Peyer's patch (tissue), 4 donors: ENCODE data around the gene AGBL4. TPM values are rescaled to one million over a fixed set of nuclear protein-coding genes. Genes with fewer than 3 reads are reported as not detected.

ENCODE experiments used
- DNase-seq, 3 donors: peaks; one replicate each; pipeline ENCODE4 v3.0.0-alpha.2; 2017 to 2019
- H3K27ac ChIP-seq, 4 donors: fragments of 200-600 bp; sonication (generic); one replicate each; pipeline ENCODE4 v1.5.1; 2016 to 2019
- H3K27me3 ChIP-seq, 2 donors: fragments of 200-600 bp; sonication (generic); one replicate each; pipeline ENCODE4 v1.5.1; 2019
- H3K36me3 ChIP-seq, 3 donors: fragments of 200-600 bp; sonication (generic); one replicate each; pipeline ENCODE4 v1.5.1; 2016 to 2019
- H3K4me1 ChIP-seq, 4 donors: fragments of 200-600 bp; sonication (generic); one replicate each; pipeline ENCODE4 v1.5.1; 2016 to 2019
- H3K4me3 ChIP-seq, 4 donors: fragments of 200-600 bp; sonication (generic); 1 replicate in 3 of 4; 2 replicates in 1 of 4; pipeline ENCODE4 v1.5.1; 2016 to 2019; ENCODE audit warnings: mild to moderate bottlenecking in 1 of 4
- H3K9me3 ChIP-seq, 4 donors: fragments of 200-600 bp; sonication (generic); one replicate each; pipeline ENCODE4 v1.5.1; 2016 to 2019; ENCODE audit warnings: mild to moderate bottlenecking in 1 of 4
- CTCF ChIP-seq, 6 experiments: fragments of 450-650 bp in 4 of 6; fragments of 200-600 bp in 2 of 6; sonication (generic) in 1 of 6; IDR thresholded peaks; one replicate each; pipeline ENCODE4 v1.5.1; 2017 to 2019; ENCODE audit warnings: antibody characterized with exemption in 6 of 6, mild to moderate bottlenecking in 3 of 6, moderate library complexity in 1 of 6
- POLR2A ChIP-seq, 2 donors: fragments of 450-650 bp; IDR thresholded peaks; one replicate each; pipeline ENCODE4 v1.5.1; 2017; ENCODE audit warnings: antibody characterized with exemption in 2 of 2, mild to moderate bottlenecking in 2 of 2, moderate library complexity in 2 of 2
- total RNA-seq, 4 donors: library from RNA; depleted of rRNA; stranded (reverse); fragments of >200 nt; gene quantifications; one replicate each; pipeline ENCODE4 v1.1.0, GENCODE V29; 2016

AGBL4 gene
- total RNA-seq, 4 donors from 2014 or later: 2.5 TPM; not detected in 3

GRCh38 chr1:49098866-49099265 lies 924.9 kb downstream of the AGBL4 start:
- no peak overlapping the region for H3K4me3 ChIP-seq
- no peaks in the 10 kb centered on the region for H3K9me3 ChIP-seq
- no peaks in the 10 kb centered on the region for H3K27me3 ChIP-seq
- DNase-seq: no peak
- H3K4me1 ChIP-seq: no peaks in the 10 kb centered on the region
- no peaks in the 10 kb centered on the region for H3K36me3 ChIP-seq
- no peak overlapping the region for H3K27ac ChIP-seq
- TF ChIP-seq POLR2A (IDR thresholded peaks at IDR 0.05): no peak
- TF ChIP-seq CTCF (IDR thresholded peaks at IDR 0.05): no peak

- DNase-seq: no peak
- no peak overlapping the region for H3K27ac ChIP-seq
- H3K4me1 ChIP-seq: no peaks in the 10 kb centered on the region
- TF ChIP-seq CTCF (IDR thresholded peaks at IDR 0.05): no peak
- TF ChIP-seq POLR2A (IDR thresholded peaks at IDR 0.05): no peak
- H3K27me3 ChIP-seq: no peaks in the 10 kb centered on the region
- H3K36me3 ChIP-seq: no peaks in the 10 kb centered on the region
- no peaks in the 10 kb centered on the region for H3K9me3 ChIP-seq
- H3K4me3 ChIP-seq: no peak overlapping the region
Observed at GRCh38 chr1:49086327-49086726, 937.4 kb downstream of the AGBL4 start.

GRCh38 chr1:49085079-49085478 lies 938.7 kb downstream of the AGBL4 start:
- Histone ChIP-seq H3K4me3 (no peak overlapping the region), H3K4me1 (no peaks in the 10 kb centered on the region), H3K27me3 (no peaks in the 10 kb centered on the region), H3K27ac (no peak overlapping the region), H3K9me3 (no peaks in the 10 kb centered on the region), H3K36me3 (no peaks in the 10 kb centered on the region)
- TF ChIP-seq CTCF (IDR thresholded peaks at IDR 0.05) (no peak), POLR2A (IDR thresholded peaks at IDR 0.05) (no peak)
- DNase-seq: no peak

GRCh38 chr1:49060766-49061165 lies 963.0 kb downstream of the AGBL4 start:
- TF ChIP-seq CTCF (IDR thresholded peaks at IDR 0.05) (no peak), POLR2A (IDR thresholded peaks at IDR 0.05) (no peak)
- Histone ChIP-seq H3K4me1 (no peaks in the 10 kb centered on the region), H3K27me3 (no peaks in the 10 kb centered on the region), H3K27ac (no peak overlapping the region), H3K36me3 (no peaks in the 10 kb centered on the region), H3K9me3 (no peaks in the 10 kb centered on the region), H3K4me3 (no peak overlapping the region)
- DNase-seq: no peak

GRCh38 chr1:49059087-49059486 lies 964.7 kb downstream of the AGBL4 start:
- Histone ChIP-seq H3K9me3 (no peaks in the 10 kb centered on the region), H3K27me3 (no peaks in the 10 kb centered on the region), H3K27ac (no peak overlapping the region), H3K4me3 (no peak overlapping the region), H3K4me1 (no peaks in the 10 kb centered on the region), H3K36me3 (no peaks in the 10 kb centered on the region)
- no peak for TF ChIP-seq POLR2A (IDR thresholded peaks at IDR 0.05)
- TF ChIP-seq CTCF (IDR thresholded peaks at IDR 0.05): no peak
- DNase-seq: no peak

- no peak for DNase-seq
- no peaks in the 10 kb centered on the region for H3K36me3 ChIP-seq
- no peak overlapping the region for H3K4me3 ChIP-seq
- no peaks in the 10 kb centered on the region for H3K9me3 ChIP-seq
- H3K27me3 ChIP-seq: no peaks in the 10 kb centered on the region
- no peaks in the 10 kb centered on the region for H3K4me1 ChIP-seq
- TF ChIP-seq CTCF (IDR thresholded peaks at IDR 0.05) (no peak), POLR2A (IDR thresholded peaks at IDR 0.05) (no peak)
- H3K27ac ChIP-seq: no peak overlapping the region
Observed at GRCh38 chr1:49052102-49052501, 971.7 kb downstream of the AGBL4 start.
